Left ventricle myocardium inferior (tissue), 1 donor: ENCODE data around the gene SCAMP4. TPM values are rescaled to one million over a fixed set of nuclear protein-coding genes. Genes with fewer than 3 reads are reported as not detected.

Experiments
- DNase-seq: peaks from one replicate; pipeline ENCODE4 v3.0.0-alpha.2; 2020
- H3K27ac ChIP-seq: fragments of 200-600 bp; replicated peaks from 2 replicates; pipeline ENCODE4 v1.8.0; 2021
- H3K27me3 ChIP-seq: fragments of 200-600 bp; 2 replicates; pipeline ENCODE4 v1.8.0; 2021; ENCODE audit warnings: low read depth
- H3K36me3 ChIP-seq: fragments of 200-600 bp; 2 replicates; pipeline ENCODE4 v1.8.0; 2021
- H3K4me1 ChIP-seq: fragments of 200-600 bp; 2 replicates; pipeline ENCODE4 v1.8.0; 2021
- H3K4me3 ChIP-seq: fragments of 200-600 bp; 2 replicates; pipeline ENCODE4 v1.8.0; 2021; ENCODE audit warnings: mild to moderate bottlenecking, moderate library complexity
- H3K9me3 ChIP-seq: fragments of 200-600 bp; replicated peaks from 2 replicates; pipeline ENCODE4 v1.8.0; 2021
- intact Hi-C: fragments of 100-400 bp; cut with micrococcal nuclease; formaldehyde crosslinking; loops from one replicate; pipeline ENCODE4 v1.11.0; 2022
- total RNA-seq: library from RNA; stranded (reverse); fragmentation: NEBNext Ultra II Directional; extraction: Animal tissue kit (Norgen Biotek cat#: 25700); gene quantifications from one replicate; pipeline ENCODE4 v1.2.1, GENCODE V29; 2021
- TF ChIP-seq, protein P1 (sequence below): fragments of 200-600 bp; IDR thresholded peaks from 2 replicates; pipeline ENCODE4 v1.8.0; 2021; ENCODE audit warnings: antibody characterized with exemption, mild to moderate bottlenecking, borderline replicate concordance
- donor health status: DM: no; HTN: yes; CAD: no; lungs with severe emphysema.

The SCAMP4 gene
- total RNA-seq, 1 donor from 2014 or later = 16.2 TPM

DNA sequence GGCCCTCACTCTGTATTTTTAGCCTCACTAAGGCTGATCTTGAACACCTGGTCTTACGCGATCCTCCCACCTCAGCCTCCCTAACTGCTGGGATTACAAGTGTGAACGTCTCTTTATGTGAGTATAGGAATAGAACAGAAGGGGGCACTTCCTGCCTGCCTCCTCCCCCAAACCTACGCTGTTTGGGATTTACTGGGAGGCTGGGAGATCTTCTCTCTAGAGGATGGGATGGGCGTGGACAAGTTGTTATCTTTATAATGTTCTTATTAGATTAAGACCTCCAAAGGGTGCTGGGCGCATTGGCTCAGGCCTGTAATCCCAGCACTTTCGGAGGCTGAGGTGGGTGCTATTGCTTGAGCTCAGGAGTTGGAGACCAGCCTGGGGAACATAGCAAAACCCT lies 32.9 kb downstream of the SCAMP4 start:
- Histone ChIP-seq H3K27ac (no peak overlapping the region), H3K4me1 (peaks cover 37% of the 10 kb centered on the region), H3K27me3 (no peaks in the 10 kb centered on the region), H3K9me3 (no peaks in the 10 kb centered on the region), H3K36me3 (no peaks in the 10 kb centered on the region), H3K4me3 (no peak overlapping the region)
- TF ChIP-seq, protein P1, sequence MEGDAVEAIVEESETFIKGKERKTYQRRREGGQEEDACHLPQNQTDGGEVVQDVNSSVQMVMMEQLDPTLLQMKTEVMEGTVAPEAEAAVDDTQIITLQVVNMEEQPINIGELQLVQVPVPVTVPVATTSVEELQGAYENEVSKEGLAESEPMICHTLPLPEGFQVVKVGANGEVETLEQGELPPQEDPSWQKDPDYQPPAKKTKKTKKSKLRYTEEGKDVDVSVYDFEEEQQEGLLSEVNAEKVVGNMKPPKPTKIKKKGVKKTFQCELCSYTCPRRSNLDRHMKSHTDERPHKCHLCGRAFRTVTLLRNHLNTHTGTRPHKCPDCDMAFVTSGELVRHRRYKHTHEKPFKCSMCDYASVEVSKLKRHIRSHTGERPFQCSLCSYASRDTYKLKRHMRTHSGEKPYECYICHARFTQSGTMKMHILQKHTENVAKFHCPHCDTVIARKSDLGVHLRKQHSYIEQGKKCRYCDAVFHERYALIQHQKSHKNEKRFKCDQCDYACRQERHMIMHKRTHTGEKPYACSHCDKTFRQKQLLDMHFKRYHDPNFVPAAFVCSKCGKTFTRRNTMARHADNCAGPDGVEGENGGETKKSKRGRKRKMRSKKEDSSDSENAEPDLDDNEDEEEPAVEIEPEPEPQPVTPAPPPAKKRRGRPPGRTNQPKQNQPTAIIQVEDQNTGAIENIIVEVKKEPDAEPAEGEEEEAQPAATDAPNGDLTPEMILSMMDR = no peak
- intact Hi-C loops = no loop called here
- no peak for DNase-seq

DNA sequence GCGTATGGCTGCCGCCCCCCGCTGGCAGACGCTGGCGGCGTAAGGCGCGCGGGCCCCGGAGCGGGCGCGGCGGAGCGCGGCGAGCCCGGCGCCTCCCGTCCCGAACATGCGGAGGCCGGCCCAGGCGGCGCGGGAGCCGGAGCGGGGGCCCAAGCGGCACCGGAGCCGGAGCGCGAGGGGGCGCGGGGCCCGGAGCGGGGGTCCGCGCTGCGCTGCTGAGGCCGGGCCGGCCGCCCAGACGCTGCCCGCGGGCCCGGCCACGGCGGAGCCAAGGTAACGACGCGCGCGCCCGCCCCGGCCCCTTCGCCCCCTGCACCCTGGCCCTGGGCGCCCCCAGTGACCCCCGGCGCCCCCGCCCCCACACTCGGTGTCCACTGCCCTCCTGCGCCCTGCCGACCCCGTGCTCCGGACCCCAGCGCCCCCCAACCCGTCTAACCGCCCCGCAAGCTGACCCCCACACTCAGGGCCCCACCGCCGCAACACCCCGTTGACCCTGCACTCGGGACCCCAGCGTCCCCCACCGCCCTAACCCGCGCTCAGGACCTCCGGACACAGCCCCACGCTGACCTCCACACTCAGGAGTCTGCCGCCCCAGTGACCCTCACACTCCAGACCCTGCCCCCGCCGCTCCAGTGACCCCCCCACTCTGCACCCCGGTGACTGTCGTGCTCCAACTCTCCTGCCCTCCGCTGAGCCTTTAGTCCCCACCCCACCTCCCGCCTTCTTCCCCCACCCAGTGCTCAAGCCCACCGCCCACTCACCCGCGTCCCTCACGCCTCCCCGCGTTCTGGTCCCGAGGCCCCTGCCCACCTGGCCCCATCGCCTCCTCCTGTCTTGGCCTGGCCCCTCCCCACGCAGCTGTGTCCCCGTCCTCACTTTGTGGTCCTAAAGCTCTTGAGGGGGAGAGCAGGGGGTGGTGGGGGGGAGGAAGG lies 36.2 kb downstream of the SCAMP4 start, which contains the start of gene CSNK1G2:
CSNK1G2 (plus strand) TSS at position 27 of the 932 bp plus-strand sequence. CDS start 28,601 bp downstream, outside the sequence.
- TF ChIP-seq, protein P1 = peak; percentile 26
- intact Hi-C loops = no loop called here

GRCh38 chr19:1942078-1942933 lies 37.1 kb downstream of the SCAMP4 start:
- intact Hi-C loops = no loop called here
- peak overlapping the region; percentile 81 for H3K4me3 ChIP-seq
- peaks cover 55% of the 10 kb centered on the region for H3K4me1 ChIP-seq
- H3K27ac ChIP-seq = peak overlapping the region; percentile 99
- peak; percentile 66 for DNase-seq
- no peaks in the 10 kb centered on the region for H3K36me3 ChIP-seq
- TF ChIP-seq, protein P1 = no peak
- H3K27me3 ChIP-seq = no peaks in the 10 kb centered on the region
- H3K9me3 ChIP-seq = no peaks in the 10 kb centered on the region

More for the DNA sequence above, 36.2 kb downstream of the SCAMP4 start, which contains the start of gene CSNK1G2:
- Histone ChIP-seq H3K9me3 (no peaks in the 10 kb centered on the region), H3K27ac (peak within 1 kb of the TSS; percentile 99), H3K4me3 (peak within 1 kb of the TSS; percentile 81), H3K27me3 (no peaks in the 10 kb centered on the region), H3K36me3 (no peaks in the 10 kb centered on the region), H3K4me1 (peaks cover 52% of the 10 kb centered on the region)
- no peak for DNase-seq

DNA sequence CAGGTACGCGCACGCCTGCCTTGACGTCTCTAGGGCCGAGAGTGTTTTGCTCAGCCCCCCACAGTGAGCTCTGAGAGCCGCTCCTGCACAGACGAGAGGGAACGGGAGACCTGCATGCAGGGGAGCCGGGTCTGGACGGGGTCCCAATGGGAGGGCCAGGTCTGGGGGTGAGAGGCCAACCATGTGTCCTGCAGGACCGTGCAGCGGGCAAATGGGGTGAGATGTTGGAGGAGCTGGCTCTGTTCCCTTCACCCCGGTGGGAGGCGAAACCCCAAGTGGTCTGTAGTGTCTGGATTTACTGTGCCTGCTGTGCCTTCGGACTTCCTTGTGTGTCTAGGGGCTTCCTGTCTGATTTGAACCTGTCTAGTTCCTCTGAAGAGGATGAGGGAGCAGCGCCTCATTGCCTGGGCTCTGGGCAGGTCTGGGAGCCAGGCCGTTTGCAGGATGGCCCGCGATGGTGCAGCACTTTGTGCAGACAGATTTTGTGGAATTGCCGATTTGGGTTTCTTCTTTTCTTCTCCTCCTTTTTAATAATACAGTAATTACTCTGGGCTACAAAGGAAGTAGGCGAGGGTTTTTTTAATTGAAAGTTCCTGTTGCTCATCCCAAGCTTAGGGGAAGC lies 37.8 kb downstream of the SCAMP4 start:
- Histone ChIP-seq H3K36me3 (no peaks in the 10 kb centered on the region), H3K4me1 (peaks cover 57% of the 10 kb centered on the region), H3K4me3 (peak overlapping the region; percentile 81), H3K27me3 (no peaks in the 10 kb centered on the region), H3K9me3 (no peaks in the 10 kb centered on the region), H3K27ac (peak overlapping the region; percentile 99)
- TF ChIP-seq, protein P1 = no peak
- intact Hi-C loops = no loop called here
- no peak for DNase-seq

DNA sequence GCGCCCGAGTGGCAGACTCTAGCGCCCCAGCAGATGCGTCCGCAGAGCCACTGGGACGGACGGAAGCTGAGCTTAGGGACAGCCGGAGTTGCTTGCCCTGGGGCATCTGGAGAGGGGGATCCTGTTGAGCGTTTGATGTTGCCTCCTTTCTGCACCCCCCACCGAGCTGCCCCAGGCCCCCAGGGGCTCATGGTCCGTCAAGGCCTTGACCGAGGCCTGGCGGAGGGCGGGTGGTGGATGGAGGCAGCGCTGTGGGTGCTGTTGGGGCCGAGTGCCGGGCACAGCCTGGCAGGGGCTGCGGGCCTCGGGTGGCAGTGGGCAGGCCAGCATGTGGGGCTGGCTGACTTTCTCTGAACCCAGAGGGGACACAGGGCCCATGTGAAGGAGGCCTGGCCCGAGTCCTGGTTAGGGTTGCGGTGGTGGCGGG lies 38.5 kb downstream of the SCAMP4 start:
- DNase-seq = no peak
- Histone ChIP-seq H3K9me3 (no peaks in the 10 kb centered on the region), H3K4me1 (peaks cover 57% of the 10 kb centered on the region), H3K36me3 (no peaks in the 10 kb centered on the region), H3K4me3 (no peak overlapping the region), H3K27me3 (no peaks in the 10 kb centered on the region), H3K27ac (no peak overlapping the region)
- intact Hi-C loops = no loop called here
- TF ChIP-seq, protein P1 = no peak
